ENCODE data around the gene LOXHD1.

The LOXHD1 gene

GRCh38 chr18:46629361-46629760 is 27.7 kb downstream of the LOXHD1 start:
- no peak for DNase-seq (ENCODE audit: low read depth)
- no peak for TF ChIP-seq CTCF (IDR thresholded peaks at IDR 0.05; ENCODE audit: insufficient read depth, low read depth, low read length, missing control alignments)
- no peak overlapping the region for H3K4me3 ChIP-seq (ENCODE audit: low read length)

GRCh38 chr18:46628206-46628605 is 28.8 kb downstream of the LOXHD1 start:
- H3K4me3 ChIP-seq (ENCODE audit: low read length): no peak overlapping the region
- TF ChIP-seq CTCF (IDR thresholded peaks at IDR 0.05; ENCODE audit: insufficient read depth, low read depth, low read length, missing control alignments): no peak
- DNase-seq (ENCODE audit: low read depth): no peak

GRCh38 chr18:46627136-46627535 is 29.9 kb downstream of the LOXHD1 start:
- no peak for TF ChIP-seq CTCF (IDR thresholded peaks at IDR 0.05; ENCODE audit: insufficient read depth, low read depth, low read length, missing control alignments)
- no peak for DNase-seq (ENCODE audit: low read depth)
- no peak overlapping the region for H3K4me3 ChIP-seq (ENCODE audit: low read length)

GRCh38 chr18:46625069-46625468 is 32.0 kb downstream of the LOXHD1 start:
- DNase-seq (ENCODE audit: low read depth): no peak
- no peak for TF ChIP-seq CTCF (IDR thresholded peaks at IDR 0.05; ENCODE audit: insufficient read depth, low read depth, low read length, missing control alignments)
- H3K4me3 ChIP-seq (ENCODE audit: low read length): no peak overlapping the region

GRCh38 chr18:46624127-46624526 is 32.9 kb downstream of the LOXHD1 start:
- DNase-seq (ENCODE audit: low read depth): no peak
- H3K4me3 ChIP-seq (ENCODE audit: low read length): no peak overlapping the region

GRCh38 chr18:46623541-46623940 is 33.5 kb downstream of the LOXHD1 start:
- DNase-seq (ENCODE audit: low read depth): peak; percentile 20
- no peak overlapping the region for H3K4me3 ChIP-seq (ENCODE audit: low read length)
- TF ChIP-seq CTCF (IDR thresholded peaks at IDR 0.05; ENCODE audit: insufficient read depth, low read depth, low read length, missing control alignments): no peak

More at GRCh38 chr18:46624127-46624526, 32.9 kb downstream of the LOXHD1 start:
- no peak for TF ChIP-seq CTCF (IDR thresholded peaks at IDR 0.05; ENCODE audit: insufficient read depth, low read depth, low read length, missing control alignments)

- no peak overlapping the region for H3K4me3 ChIP-seq (ENCODE audit: low read length)
- DNase-seq (ENCODE audit: low read depth): peak; percentile 23
- TF ChIP-seq CTCF (IDR thresholded peaks at IDR 0.05; ENCODE audit: insufficient read depth, low read depth, low read length, missing control alignments): peak; percentile 36
Measured at GRCh38 chr18:46622999-46623398, 34.0 kb downstream of the LOXHD1 start.

Data from epithelial cell of esophagus (primary cell).